ENCODE results near the gene ABCA4.
A peak's percentile ranks its signal among the peaks of the same experiment; 100 is the strongest.

Gene ABCA4

DNA sequence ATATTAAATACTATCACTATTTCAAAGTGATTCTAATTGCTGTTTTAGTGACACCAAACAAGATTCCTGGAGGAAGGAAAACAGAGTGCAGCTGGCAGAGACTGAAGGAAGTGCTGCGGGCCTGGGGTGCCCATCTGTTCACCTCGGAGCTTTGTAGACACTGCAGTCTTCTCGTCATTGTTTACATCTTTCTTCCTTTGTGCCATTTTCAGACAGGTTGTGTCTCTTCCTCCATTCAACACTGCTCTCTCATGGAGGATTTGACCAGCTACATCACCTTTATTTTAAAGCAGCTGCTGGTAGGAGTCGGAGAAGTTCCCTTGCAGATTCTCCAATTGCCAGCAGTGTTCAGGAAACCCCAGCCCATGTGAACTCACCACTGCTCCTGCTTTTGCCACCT, 37.3 kb downstream of the ABCA4 start:
- TF ChIP-seq, protein P1, sequence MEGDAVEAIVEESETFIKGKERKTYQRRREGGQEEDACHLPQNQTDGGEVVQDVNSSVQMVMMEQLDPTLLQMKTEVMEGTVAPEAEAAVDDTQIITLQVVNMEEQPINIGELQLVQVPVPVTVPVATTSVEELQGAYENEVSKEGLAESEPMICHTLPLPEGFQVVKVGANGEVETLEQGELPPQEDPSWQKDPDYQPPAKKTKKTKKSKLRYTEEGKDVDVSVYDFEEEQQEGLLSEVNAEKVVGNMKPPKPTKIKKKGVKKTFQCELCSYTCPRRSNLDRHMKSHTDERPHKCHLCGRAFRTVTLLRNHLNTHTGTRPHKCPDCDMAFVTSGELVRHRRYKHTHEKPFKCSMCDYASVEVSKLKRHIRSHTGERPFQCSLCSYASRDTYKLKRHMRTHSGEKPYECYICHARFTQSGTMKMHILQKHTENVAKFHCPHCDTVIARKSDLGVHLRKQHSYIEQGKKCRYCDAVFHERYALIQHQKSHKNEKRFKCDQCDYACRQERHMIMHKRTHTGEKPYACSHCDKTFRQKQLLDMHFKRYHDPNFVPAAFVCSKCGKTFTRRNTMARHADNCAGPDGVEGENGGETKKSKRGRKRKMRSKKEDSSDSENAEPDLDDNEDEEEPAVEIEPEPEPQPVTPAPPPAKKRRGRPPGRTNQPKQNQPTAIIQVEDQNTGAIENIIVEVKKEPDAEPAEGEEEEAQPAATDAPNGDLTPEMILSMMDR (IDR thresholded peaks at IDR 0.05; ENCODE audit: unreplicated experiment in 3 of 3), result no peak
- Mint-ChIP-seq H3K4me1 (peaks cover 15% of the 10 kb centered on the region), H3K27me3 (ENCODE audit: low read depth) (no peaks in the 10 kb centered on the region), H3K36me3 (ENCODE audit: low read depth) (no peaks in the 10 kb centered on the region), H3K4me3 (no peak overlapping the region), H3K9me3 (no peaks in the 10 kb centered on the region), H3K27ac (peak overlapping the region in 1 of 3 experiments; percentile 55)

GRCh38 chr1:94081566-94082344, 39.2 kb downstream of the ABCA4 start:
- Mint-ChIP-seq H3K36me3 (ENCODE audit: low read depth) (no peaks in the 10 kb centered on the region), H3K4me3 (no peak overlapping the region), H3K27me3 (ENCODE audit: low read depth) (no peaks in the 10 kb centered on the region), H3K4me1 (peaks cover 18% of the 10 kb centered on the region), H3K27ac (peak overlapping the region in 2 of 3 experiments; percentile 33 to 53), H3K9me3 (no peaks in the 10 kb centered on the region)
- TF ChIP-seq, protein P1 (IDR thresholded peaks at IDR 0.05; ENCODE audit: unreplicated experiment in 3 of 3), result no peak

DNA sequence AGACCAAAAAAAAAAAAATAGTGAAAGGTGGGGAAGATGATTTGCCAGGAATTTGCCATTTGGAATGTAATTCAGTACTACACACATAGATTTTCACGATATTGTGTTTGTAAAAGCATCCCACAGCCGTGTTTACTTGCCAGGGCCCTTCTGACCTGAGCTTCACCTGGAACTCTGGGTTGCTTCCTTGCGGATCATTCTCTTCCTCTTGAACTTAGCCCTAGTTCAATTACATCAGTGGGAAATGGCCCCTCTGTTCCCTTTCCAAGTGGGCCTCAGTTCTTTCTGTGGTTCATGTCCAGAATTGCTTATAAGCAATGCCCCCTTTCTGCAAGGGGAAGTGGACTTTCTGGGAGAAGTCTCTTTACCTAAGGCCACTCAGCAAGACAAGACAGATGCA, 41.0 kb downstream of the ABCA4 start:
- TF ChIP-seq, protein P1 (IDR thresholded peaks at IDR 0.05; ENCODE audit: unreplicated experiment in 3 of 3), result no peak
- Mint-ChIP-seq H3K36me3 (ENCODE audit: low read depth) (no peaks in the 10 kb centered on the region), H3K9me3 (no peaks in the 10 kb centered on the region), H3K4me1 (peaks cover 18% of the 10 kb centered on the region), H3K27ac (peak overlapping the region; percentile 95 to 98 (median 95)), H3K4me3 (no peak overlapping the region), H3K27me3 (ENCODE audit: low read depth) (no peaks in the 10 kb centered on the region)

GRCh38 chr1:94079080-94079940, 41.6 kb downstream of the ABCA4 start:
- peaks cover 18% of the 10 kb centered on the region for H3K4me1 Mint-ChIP-seq

GRCh38 chr1:94072840-94073522, 48.0 kb downstream of the ABCA4 start:
- Mint-ChIP-seq H3K4me1 (peaks cover 50% of the 10 kb centered on the region), H3K36me3 (ENCODE audit: low read depth) (no peaks in the 10 kb centered on the region), H3K4me3 (peak overlapping the region in 1 of 3 experiments; percentile 53), H3K9me3 (no peaks in the 10 kb centered on the region), H3K27ac (peak overlapping the region; percentile 55 to 87 (median 75)), H3K27me3 (ENCODE audit: low read depth) (no peaks in the 10 kb centered on the region)
- TF ChIP-seq, protein P1 (IDR thresholded peaks at IDR 0.05; ENCODE audit: unreplicated experiment in 3 of 3), result no peak

More at GRCh38 chr1:94079080-94079940, 41.6 kb downstream of the ABCA4 start:
- peak overlapping the region; percentile 95 to 98 (median 95) for H3K27ac Mint-ChIP-seq
- no peaks in the 10 kb centered on the region for H3K36me3 Mint-ChIP-seq (ENCODE audit: low read depth)
- peak overlapping the region in 1 of 3 experiments; percentile 13 for H3K4me3 Mint-ChIP-seq
- no peaks in the 10 kb centered on the region for H3K27me3 Mint-ChIP-seq (ENCODE audit: low read depth)
- TF ChIP-seq, protein P1 (IDR thresholded peaks at IDR 0.05; ENCODE audit: unreplicated experiment in 3 of 3), result no peak
- H3K9me3 Mint-ChIP-seq, result no peaks in the 10 kb centered on the region
